Measurements from ENCODE around the gene RBMS1.

GRCh38 chr2:160336105-160336504 lies 157.5 kb downstream of the RBMS1 start:
- TF ChIP-seq CTCF (IDR thresholded peaks at IDR 0.05) (no peak), POLR2A (IDR thresholded peaks at IDR 0.05) (no peak)

Data from tibial nerve (tissue), 3 donors.